Stomach (tissue), 9 donors: ENCODE data around the gene LOXHD1. TPM values are rescaled to one million over a fixed set of nuclear protein-coding genes. Genes with fewer than 3 reads are reported as not detected.

Experiments
- DNase-seq, 2 donors: peaks; one replicate each; pipeline versions ENCODE4 v3.0.0 to v3.0.0-alpha.2; 2013 to 2019
- H3K27ac ChIP-seq, 5 donors: fragments of 200-600 bp in 4 of 5; sonication (generic) in 4 of 5; one replicate each; pipeline ENCODE4 v1.5.1; 2013 to 2019; ENCODE audit warnings: mild to moderate bottlenecking in 1 of 5, moderate library complexity in 1 of 5
- H3K27me3 ChIP-seq, 3 donors: fragments of 200-600 bp; sonication (generic); one replicate each; pipeline ENCODE4 v1.5.1; 2017 to 2019; ENCODE audit warnings: mixed run types in 1 of 3
- H3K36me3 ChIP-seq, 4 donors: fragments of 200-600 bp; sonication (generic); 1 replicate in 3 of 4; 2 replicates in 1 of 4; pipeline ENCODE4 v1.5.1; 2016 to 2019
- H3K4me1 ChIP-seq, 4 donors: fragments of 200-600 bp; sonication (generic); one replicate each; pipeline ENCODE4 v1.5.1; 2016 to 2019
- H3K4me3 ChIP-seq, 4 donors: fragments of 200-600 bp; sonication (generic) in 3 of 4; one replicate each; pipeline ENCODE4 v1.5.1; 2016 to 2019; ENCODE audit warnings: mild to moderate bottlenecking in 1 of 4
- H3K9me3 ChIP-seq, 4 donors: fragments of 200-600 bp; sonication (generic); one replicate each; pipeline ENCODE4 v1.5.1; 2016 to 2019
- CTCF ChIP-seq, 7 experiments: fragments of 450-650 bp in 4 of 7; fragments of 200-600 bp in 3 of 7; sonication (generic) in 3 of 7; IDR thresholded peaks; one replicate each; pipeline ENCODE4 v1.5.1; 2016 to 2019; ENCODE audit warnings: antibody characterized with exemption in 7 of 7, control low read depth in 2 of 7, mild to moderate bottlenecking in 1 of 7
- EP300 ChIP-seq: sonication (generic); formaldehyde crosslinking; IDR thresholded peaks from one replicate; pipeline ENCODE4 v1.6.1; 2017; ENCODE audit warnings: antibody characterized with exemption
- POLR2A ChIP-seq, 4 donors: fragments of 450-650 bp; IDR thresholded peaks; one replicate each; pipeline ENCODE4 v1.6.1; 2016; ENCODE audit warnings: antibody characterized with exemption in 4 of 4, control low read depth in 2 of 4, mild to moderate bottlenecking in 1 of 4, moderate library complexity in 1 of 4
- POLR2AphosphoS5 ChIP-seq, 3 donors: sonication (generic); formaldehyde crosslinking; IDR thresholded peaks; one replicate each; pipeline ENCODE4 v1.6.1; 2016; ENCODE audit warnings: antibody characterized with exemption in 3 of 3
- WGBS, 5 donors: extraction: QIAGEN DNeasy Blood & Tissue Kit in 3 of 5; methylation state at CpG; one replicate each; pipeline versions ENCODE4 v1.1.5 to v1.1.7; 2013 to 2018; 5-methylcytosine and 5-hydroxymethylcytosine counted together
- intact Hi-C: fragments of 100-400 bp; cut with DNase I; formaldehyde crosslinking; loops from one replicate; pipeline ENCODE4 v1.15.1; 2023; ENCODE audit warnings: low total_unique reads
- polyA plus RNA-seq, 3 donors: library from polyadenylated mRNA; stranded (reverse); fragments of 200-250 nt; gene quantifications; one replicate each; pipeline ENCODE4 v1.2.3, GENCODE V29; 2013
- total RNA-seq, 5 donors: library from RNA; depleted of rRNA; stranded (reverse); fragments of >200 nt; gene quantifications; one replicate each; pipeline versions ENCODE4 v1.1.0 to v1.2.3, GENCODE V29; 2014 to 2016
- donor health status: healthy with polysubstance abuse.
- donor health status: Bipolar disorder and iron deficiency.
- donor health status: healthy.

The LOXHD1 gene
- total and polyA plus RNA-seq, 8 donors = 0.03 to 1.3 (median 0.29) TPM; not detected in 4

- Histone ChIP-seq H3K27ac (no peak overlapping the region), H3K9me3 (no peaks in the 10 kb centered on the region), H3K4me3 (no peak overlapping the region), H3K36me3 (no peaks in the 10 kb centered on the region), H3K27me3 (peaks cover 0 to 10% (median 0%) of the 10 kb centered on the region in 3 donors), H3K4me1 (no peaks in the 10 kb centered on the region)
- TF ChIP-seq EP300 = no peak
- no peak for TF ChIP-seq CTCF (IDR thresholded peaks at IDR 0.05)
- TF ChIP-seq POLR2AphosphoS5 (IDR thresholded peaks at IDR 0.05) = no peak
- no peak for TF ChIP-seq POLR2A (IDR thresholded peaks at IDR 0.05)
- intact Hi-C loops = no loop called here
- no peak for DNase-seq
- 45 to 81% (median 64%) methylated on average over 2 of the region's 2 CpGs for WGBS, 5 donors
Measured at GRCh38 chr18:46429649-46430224, 227.3 kb downstream of the LOXHD1 start.

DNA sequence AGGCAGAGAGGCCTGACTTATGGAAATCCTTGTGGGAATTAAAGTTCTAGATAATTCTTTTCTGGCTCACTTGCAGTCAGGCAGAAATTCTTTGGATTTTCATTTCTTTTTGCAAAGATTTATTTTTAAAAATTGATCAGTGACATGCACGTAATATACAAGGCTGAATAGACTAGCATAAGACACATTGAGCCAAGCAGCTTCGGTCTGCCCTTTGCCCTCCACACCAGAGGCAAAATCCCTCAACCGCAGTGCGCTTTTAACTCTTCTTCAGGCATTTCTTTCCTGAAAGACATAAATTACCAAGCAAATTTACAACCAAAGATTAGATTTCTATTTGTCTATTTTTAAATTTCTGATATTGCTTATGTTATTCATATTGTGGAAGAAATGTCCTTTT is 227.9 kb downstream of the LOXHD1 start:
- Histone ChIP-seq H3K4me1 (no peaks in the 10 kb centered on the region), H3K9me3 (no peaks in the 10 kb centered on the region), H3K4me3 (no peak overlapping the region), H3K27ac (no peak overlapping the region), H3K27me3 (peaks cover 0 to 15% (median 0%) of the 10 kb centered on the region in 3 donors), H3K36me3 (no peaks in the 10 kb centered on the region)
- intact Hi-C loops = no loop called here
- WGBS, 5 donors = 85 to 91% (median 89%) methylated on average over 4 of the region's 4 CpGs
- no peak for DNase-seq
- TF ChIP-seq POLR2AphosphoS5 (IDR thresholded peaks at IDR 0.05) = no peak
- TF ChIP-seq POLR2A (IDR thresholded peaks at IDR 0.05) = no peak
- TF ChIP-seq CTCF (IDR thresholded peaks at IDR 0.05) = no peak
- TF ChIP-seq EP300 = no peak

- Histone ChIP-seq H3K27me3 (peaks cover 0 to 12% (median 0%) of the 10 kb centered on the region in 3 donors), H3K9me3 (no peaks in the 10 kb centered on the region), H3K36me3 (no peaks in the 10 kb centered on the region), H3K27ac (no peak overlapping the region), H3K4me3 (no peak overlapping the region), H3K4me1 (no peaks in the 10 kb centered on the region)
- DNase-seq = no peak
- TF ChIP-seq EP300 (no peak), POLR2A (IDR thresholded peaks at IDR 0.05) (no peak), CTCF (IDR thresholded peaks at IDR 0.05) (no peak), POLR2AphosphoS5 (IDR thresholded peaks at IDR 0.05) (no peak)
- intact Hi-C loops = no loop called here
- 58 to 82% (median 61%) methylated on average over 3 of the region's 3 CpGs for WGBS, 5 donors
Measured at GRCh38 chr18:46428368-46428767, 228.7 kb downstream of the LOXHD1 start.

GRCh38 chr18:46427216-46427995 is 229.6 kb downstream of the LOXHD1 start:
- intact Hi-C loops = no loop called here
- no peak for TF ChIP-seq POLR2AphosphoS5 (IDR thresholded peaks at IDR 0.05)
- TF ChIP-seq CTCF (IDR thresholded peaks at IDR 0.05) = no peak
- no peak for TF ChIP-seq EP300
- TF ChIP-seq POLR2A (IDR thresholded peaks at IDR 0.05) = no peak
- H3K27me3 ChIP-seq = peaks cover 0 to 7% (median 0%) of the 10 kb centered on the region in 3 donors
- H3K4me1 ChIP-seq = no peaks in the 10 kb centered on the region
- WGBS, 5 donors = 84 to 90% (median 85%) methylated on average over 16 of the region's 16 CpGs
- H3K9me3 ChIP-seq = no peaks in the 10 kb centered on the region
- no peak overlapping the region for H3K27ac ChIP-seq
- no peak overlapping the region for H3K4me3 ChIP-seq
- H3K36me3 ChIP-seq = no peaks in the 10 kb centered on the region
- DNase-seq = no peak

Other genes starting within 250 kb of the LOXHD1 start
- under 1 TPM in 1 of 5 donors, not detected in 4; 0.18 TPM for gene ST8SIA5, start 99.8 kb upstream of the LOXHD1 start, total RNA-seq
- gene ST8SIA5, start 99.8 kb upstream of the LOXHD1 start, polyA plus RNA-seq = 1 to 10 TPM in 1 of 3 donors, under 1 TPM in 2; 0.03 to 1.4 (median 0.19) TPM